GM19240 (cell line): Measurements from ENCODE around the gene DAAM2.

Experiments
- DNase-seq: peaks from one replicate; pipeline ENCODE4 v3.0.0; 2011; ENCODE audit warnings: low spot score; ENCODE audit not compliant: insufficient read length

The DAAM2 gene

DNA sequence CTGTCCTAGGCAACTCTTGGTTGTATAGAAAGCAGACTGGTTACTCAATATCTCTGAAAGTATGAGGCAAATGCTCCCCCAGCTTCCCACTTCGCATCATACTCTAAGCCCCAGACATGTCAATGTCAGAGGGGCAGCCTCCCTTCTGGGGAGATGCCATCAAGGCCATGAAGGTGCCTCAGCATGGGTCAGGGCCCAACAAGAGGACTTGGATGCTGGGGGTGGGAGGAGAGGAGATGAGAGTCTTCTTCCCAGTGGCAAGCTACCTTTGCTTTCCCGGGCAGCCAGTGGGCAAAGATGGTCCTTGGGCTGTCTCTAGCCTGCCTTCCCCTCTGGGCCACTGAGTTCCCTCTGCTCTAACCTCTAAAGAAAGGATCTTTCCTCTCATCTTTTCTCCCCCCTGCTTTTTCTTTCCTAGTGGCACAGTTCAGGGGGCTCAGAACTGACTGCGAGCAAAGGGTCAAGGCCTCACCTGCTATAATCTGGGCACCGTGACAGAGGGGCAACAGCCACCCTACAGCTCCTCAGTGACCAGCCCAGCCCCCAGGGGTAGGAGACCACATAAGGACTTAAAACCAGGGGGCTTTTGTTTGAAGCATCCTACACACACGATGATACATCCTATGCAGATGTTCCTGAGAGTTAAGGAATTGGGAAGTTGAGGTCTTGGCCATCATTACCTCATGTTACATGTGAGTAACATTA lies 115.8 kb downstream of the DAAM2 start:
- no peak for DNase-seq

- no peak for DNase-seq
Observed at GRCh38 chr6:39908838-39909583, 116.8 kb downstream of the DAAM2 start.

- DNase-seq, result no peak
Observed at GRCh38 chr6:39909701-39910100, 117.5 kb downstream of the DAAM2 start.

DNA sequence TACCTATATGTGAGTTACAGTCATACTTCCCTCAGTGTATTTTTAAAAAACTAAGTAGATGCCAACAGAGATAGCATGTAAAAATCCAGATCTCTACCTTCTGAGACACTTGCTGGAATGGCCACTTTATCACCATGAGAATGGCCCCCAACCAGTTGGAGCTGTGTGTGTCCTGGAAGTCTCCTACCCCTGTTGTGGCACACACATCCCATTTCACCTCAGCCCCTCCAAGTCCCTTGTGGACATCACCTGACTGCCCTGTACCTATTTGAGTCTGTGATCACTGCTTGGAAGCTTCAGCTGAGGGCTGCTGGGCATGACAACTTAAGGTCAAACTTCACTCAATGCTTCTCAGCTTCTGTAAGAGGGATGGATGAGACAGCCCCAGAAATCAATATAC lies 118.0 kb downstream of the DAAM2 start:
- no peak for DNase-seq

DNA sequence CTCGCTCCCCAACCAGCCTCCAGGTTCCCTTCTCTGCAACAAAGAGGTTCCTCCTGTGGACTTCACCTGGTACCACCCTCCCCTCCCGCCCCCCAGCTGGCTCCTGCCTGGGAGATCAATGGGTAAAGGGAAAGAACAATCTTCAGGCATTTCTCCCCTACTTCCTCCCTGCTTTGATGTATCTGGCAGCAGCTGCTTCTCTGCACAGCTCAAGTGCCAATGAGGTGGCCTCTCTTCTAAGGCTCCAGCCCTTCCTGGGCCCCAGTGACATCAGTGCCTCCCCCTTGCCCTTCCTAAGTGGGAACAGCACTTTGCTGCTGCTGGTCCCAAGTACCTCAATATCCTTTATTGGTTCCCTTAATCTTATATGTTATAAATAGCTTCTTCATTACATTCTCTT lies 118.6 kb downstream of the DAAM2 start:
- no peak for DNase-seq

DNA sequence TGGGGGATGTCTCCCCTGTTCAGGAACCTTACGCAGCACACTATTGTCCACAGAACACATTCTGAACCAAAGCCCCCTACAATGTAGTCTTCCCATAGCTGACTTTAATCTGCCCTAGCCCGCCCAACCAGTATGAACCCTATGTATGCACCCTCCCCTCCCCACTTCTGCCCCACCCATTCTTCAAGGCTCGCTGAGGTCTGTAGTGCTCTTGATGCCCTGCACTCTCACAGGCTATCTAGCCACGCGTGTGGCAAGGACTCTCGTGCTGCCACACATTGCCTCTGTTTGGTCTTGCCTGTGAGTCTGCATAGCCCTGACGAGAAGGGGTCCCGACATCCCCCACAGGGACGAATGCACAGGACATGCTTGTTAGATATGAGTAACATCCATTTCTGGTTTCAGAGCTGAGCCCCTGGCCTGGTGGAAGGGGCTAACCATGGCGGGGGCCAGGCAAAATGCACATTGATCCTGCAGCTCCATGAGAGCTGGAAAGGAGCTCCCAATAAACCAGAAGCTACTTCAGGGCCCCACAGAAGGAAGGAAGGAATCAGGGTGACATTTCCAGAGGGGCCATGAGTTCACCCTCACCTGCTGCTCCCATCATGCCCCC lies 119.4 kb downstream of the DAAM2 start:
- no peak for DNase-seq

GRCh38 chr6:39912446-39912845 lies 120.3 kb downstream of the DAAM2 start:
- no peak for DNase-seq

- DNase-seq, result no peak
Observed at GRCh38 chr6:39913391-39913916, 121.3 kb downstream of the DAAM2 start.

GRCh38 chr6:39914239-39914638 lies 122.1 kb downstream of the DAAM2 start:
- DNase-seq, result no peak

DNA sequence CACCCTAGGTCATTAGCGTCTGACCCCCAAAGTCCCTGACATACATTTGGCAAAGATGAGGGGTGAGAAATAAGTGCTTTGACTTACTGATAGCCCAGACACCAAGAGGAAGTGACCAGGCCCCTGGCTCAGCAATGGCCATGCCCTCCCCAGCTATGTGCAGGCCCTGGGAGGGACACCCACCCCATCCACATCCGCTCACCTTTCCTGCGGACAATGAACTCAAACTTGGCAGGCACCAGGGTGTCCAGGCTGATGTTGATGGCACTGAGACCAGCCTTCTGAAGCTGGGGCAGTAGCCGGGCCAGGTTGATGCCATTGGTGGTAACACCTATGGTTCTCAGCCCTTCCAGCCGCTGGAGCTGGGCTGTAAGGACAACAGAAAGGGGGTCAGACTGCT lies 123.7 kb downstream of the DAAM2 start:
- no peak for DNase-seq

DNA sequence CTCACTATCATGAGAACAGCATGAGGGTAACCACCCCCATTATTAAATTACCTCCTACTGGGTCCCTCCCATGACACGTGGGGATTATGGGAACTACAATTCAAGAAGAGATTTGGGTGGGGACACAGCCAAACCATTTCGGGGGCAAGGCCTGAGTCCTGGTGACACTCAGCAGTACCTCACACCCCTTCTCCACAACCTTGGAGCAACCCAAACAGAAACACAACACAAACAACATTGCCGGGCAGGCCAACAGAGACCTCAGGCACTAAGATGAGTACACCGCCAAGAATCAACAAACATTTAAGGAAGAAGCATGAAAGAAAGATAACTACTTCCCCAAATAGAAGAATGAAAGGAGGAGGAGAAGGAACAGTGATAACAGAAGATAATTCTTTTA lies 125.2 kb downstream of the DAAM2 start:
- no peak for DNase-seq

GRCh38 chr6:39917981-39918380 lies 125.8 kb downstream of the DAAM2 start:
- no peak for DNase-seq

DNA sequence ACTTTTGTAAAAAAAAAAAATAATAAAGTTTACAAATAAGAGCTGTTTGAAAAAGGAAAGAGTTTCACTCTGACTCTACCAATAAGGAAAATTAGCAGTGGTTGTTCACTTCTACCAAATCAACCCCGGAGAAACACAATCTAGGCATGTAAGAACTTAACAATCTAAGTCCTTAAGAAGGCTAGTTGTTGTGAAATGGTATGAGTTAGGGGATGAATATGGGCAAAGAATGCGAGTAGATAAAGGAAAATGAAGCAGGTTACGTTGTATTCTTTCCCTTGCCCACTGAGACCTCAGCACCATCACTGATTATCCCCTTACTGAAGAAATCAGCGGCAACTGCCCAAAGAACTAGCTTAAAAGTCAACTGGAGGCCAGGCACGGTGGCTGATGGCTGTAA lies 126.7 kb downstream of the DAAM2 start:
- no peak for DNase-seq

- DNase-seq, result no peak
Observed at GRCh38 chr6:39920157-39920556, 128.0 kb downstream of the DAAM2 start.

GRCh38 chr6:39922821-39923220 lies 130.6 kb downstream of the DAAM2 start:
- no peak for DNase-seq

GRCh38 chr6:39923394-39923793 lies 131.2 kb downstream of the DAAM2 start:
- DNase-seq, result no peak

DNA sequence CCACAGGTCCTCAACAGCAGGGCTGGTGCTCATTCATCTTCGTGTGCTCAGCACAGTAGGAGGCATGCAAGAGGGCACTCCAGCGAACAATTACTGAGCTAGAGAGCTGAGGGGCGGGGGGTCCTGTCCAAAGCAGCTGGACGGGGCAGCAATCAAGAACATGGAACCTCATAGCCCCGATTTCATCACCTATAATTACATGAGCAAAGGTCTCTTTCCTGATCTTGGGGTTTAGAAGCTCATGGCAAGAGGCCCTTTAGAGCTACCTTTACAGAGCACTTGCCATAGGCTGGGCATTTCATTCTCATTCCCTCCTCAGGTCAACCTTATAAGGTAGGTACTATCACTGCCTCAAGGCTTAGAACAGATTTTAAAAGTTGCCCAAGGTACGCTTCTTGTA lies 131.7 kb downstream of the DAAM2 start:
- no peak for DNase-seq

GRCh38 chr6:39924283-39924682 lies 132.1 kb downstream of the DAAM2 start:
- DNase-seq, result no peak

DNA sequence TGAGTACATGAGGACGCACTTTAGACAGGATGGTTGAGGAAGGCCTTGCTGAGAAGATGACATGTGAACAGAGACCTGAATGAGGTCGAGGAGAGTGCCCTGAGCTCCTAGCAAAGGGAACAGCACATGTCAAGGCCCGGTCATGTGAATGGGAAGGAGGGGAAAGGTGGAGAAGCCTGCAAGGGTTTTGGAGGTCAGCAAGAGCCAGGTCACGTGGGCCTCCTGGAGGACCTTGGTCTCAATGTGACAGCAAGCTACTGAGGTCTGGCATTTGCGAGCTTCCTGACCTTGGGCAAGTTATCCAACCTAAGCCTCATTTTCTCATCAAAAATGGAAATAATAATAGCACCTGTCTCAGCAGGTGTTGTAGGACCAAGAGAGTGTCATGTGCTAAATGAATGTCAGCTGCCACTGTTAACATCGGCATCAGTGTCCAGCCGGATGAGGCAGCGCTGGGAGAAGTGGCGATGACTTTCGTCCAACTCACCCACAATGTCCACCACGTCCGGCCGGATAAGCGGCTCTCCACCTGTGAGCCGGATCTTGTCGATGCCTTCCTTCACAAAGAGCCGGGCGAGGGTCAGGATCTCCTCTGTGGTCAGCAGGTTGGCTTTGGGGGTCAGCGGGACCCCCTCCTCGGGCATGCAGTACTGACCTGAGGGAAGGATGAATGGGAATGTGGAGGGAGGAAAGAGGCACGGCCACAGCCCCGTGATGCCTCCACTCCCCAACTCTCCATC lies 133.2 kb downstream of the DAAM2 start:
- no peak for DNase-seq

DNA sequence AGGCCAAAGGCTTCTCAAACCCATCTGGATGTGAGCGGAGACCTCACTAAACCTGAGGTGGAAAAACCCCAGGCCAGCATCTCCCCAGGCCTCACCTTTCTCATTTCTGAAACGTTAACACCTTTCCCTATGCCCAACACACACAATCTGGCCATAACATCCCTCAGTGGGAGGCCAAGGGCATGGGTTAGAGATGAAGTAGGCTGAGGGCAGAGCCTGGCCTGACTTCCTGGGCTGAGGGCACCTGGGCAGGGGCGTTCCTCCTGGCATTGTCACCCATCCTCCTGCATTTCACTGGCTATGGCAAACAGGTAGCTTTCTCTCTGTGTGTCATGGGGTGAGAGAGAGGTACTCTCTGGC lies 133.7 kb downstream of the DAAM2 start:
- no peak for DNase-seq

GRCh38 chr6:39926668-39927067 lies 134.5 kb downstream of the DAAM2 start:
- no peak for DNase-seq

DNA sequence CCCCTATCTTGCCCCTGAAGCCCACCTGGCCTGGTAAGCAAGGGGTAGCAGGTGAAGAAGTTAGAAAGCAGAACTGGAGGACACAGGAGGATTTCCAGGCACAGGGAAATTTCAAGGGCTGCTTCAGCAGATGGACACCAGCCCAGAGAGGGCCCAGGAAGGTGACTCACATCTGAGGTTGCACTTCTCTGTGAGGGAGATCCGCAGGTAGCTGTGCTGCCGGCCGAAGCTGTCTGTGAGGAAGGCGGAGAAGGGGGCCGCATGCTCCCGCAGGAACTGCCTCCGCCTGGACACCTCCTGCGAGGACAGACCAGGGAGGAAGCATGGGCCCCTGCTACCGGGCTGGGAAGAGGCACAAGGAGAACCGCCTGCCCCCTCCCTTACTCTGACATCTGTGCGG lies 135.0 kb downstream of the DAAM2 start:
- no peak for DNase-seq
